ENCODE data around the gene PGAM5.

Gene PGAM5

GRCh38 chr12:132710405-132711079 is at the start of gene PGAM5:
Gene PGAM5 (plus strand): TSS chr12:132710842. CDS start chr12:132710877, 35 bp downstream.
- H3K9me3 ChIP-seq (ENCODE audit: insufficient read depth, low read length): no peaks in the 10 kb centered on the region
- peak within 1 kb of the TSS; percentile 77 for H3K27ac ChIP-seq (ENCODE audit: low read depth, low read length)
- no peaks in the 10 kb centered on the region for H4K20me1 ChIP-seq (ENCODE audit: low read depth, low read length)
- H3K4me2 ChIP-seq (ENCODE audit: low read depth, low read length, poor library complexity, severe bottlenecking): peak within 1 kb of the TSS; percentile 94
- no peaks in the 10 kb centered on the region for H3K36me3 ChIP-seq (ENCODE audit: low read length)
- H3F3A ChIP-seq (ENCODE audit: insufficient read depth): peaks cover 23% of the 10 kb centered on the region
- no peaks in the 10 kb centered on the region for H3K9me2 ChIP-seq (replicated peaks; ENCODE audit: insufficient read depth, low read length)
- H3K27me3 ChIP-seq (ENCODE audit: low read length): no peaks in the 10 kb centered on the region
- H3K79me2 ChIP-seq (ENCODE audit: insufficient read depth, low read length): peaks cover 54% of the 10 kb centered on the region
- H3K9ac ChIP-seq (ENCODE audit: low read length): peak within 1 kb of the TSS; percentile 88
- TF ChIP-seq CTCF (IDR thresholded peaks at IDR 0.05; ENCODE audit: insufficient read depth, low read length, poor library complexity, severe bottlenecking) (no peak), EZH2phosphoT487 (conservative IDR thresholded peaks at IDR 0.05; ENCODE audit: low read length) (no peak)
- H2AFZ ChIP-seq (ENCODE audit: low read depth, low read length, severe bottlenecking): peak within 1 kb of the TSS; percentile 75
- H3K4me3 ChIP-seq (ENCODE audit: insufficient read depth, low read length, poor library complexity, severe bottlenecking): peak within 1 kb of the TSS; percentile 97

GRCh38 chr12:132660996-132661395 is 49.6 kb upstream of the PGAM5 start:
- H3K27ac ChIP-seq (ENCODE audit: low read depth, low read length): no peak overlapping the region
- no peak for TF ChIP-seq EZH2phosphoT487 (conservative IDR thresholded peaks at IDR 0.05; ENCODE audit: low read length)
- TF ChIP-seq CTCF (IDR thresholded peaks at IDR 0.05; ENCODE audit: insufficient read depth, low read length, poor library complexity, severe bottlenecking): no peak
- no peak overlapping the region for H2AFZ ChIP-seq (ENCODE audit: low read depth, low read length, severe bottlenecking)
- H3K9ac ChIP-seq (ENCODE audit: low read length): no peak overlapping the region
- H3K4me3 ChIP-seq (ENCODE audit: insufficient read depth, low read length, poor library complexity, severe bottlenecking): no peak overlapping the region
- no peaks in the 10 kb centered on the region for H3K9me2 ChIP-seq (replicated peaks; ENCODE audit: insufficient read depth, low read length)
- peaks cover 43% of the 10 kb centered on the region for H3K36me3 ChIP-seq (ENCODE audit: low read length)
- H4K20me1 ChIP-seq (ENCODE audit: low read depth, low read length): no peaks in the 10 kb centered on the region
- no peaks in the 10 kb centered on the region for H3K27me3 ChIP-seq (ENCODE audit: low read length)
- no peaks in the 10 kb centered on the region for H3K79me2 ChIP-seq (ENCODE audit: insufficient read depth, low read length)
- H3K9me3 ChIP-seq (ENCODE audit: insufficient read depth, low read length): no peaks in the 10 kb centered on the region
- no peaks in the 10 kb centered on the region for H3F3A ChIP-seq (ENCODE audit: insufficient read depth)
- no peak overlapping the region for H3K4me2 ChIP-seq (ENCODE audit: low read depth, low read length, poor library complexity, severe bottlenecking)

GRCh38 chr12:132661972-132662371 is 48.7 kb upstream of the PGAM5 start:
- H3K9me2 ChIP-seq (replicated peaks; ENCODE audit: insufficient read depth, low read length): no peaks in the 10 kb centered on the region
- H3K4me3 ChIP-seq (ENCODE audit: insufficient read depth, low read length, poor library complexity, severe bottlenecking): no peak overlapping the region
- no peaks in the 10 kb centered on the region for H3K79me2 ChIP-seq (ENCODE audit: insufficient read depth, low read length)
- H3F3A ChIP-seq (ENCODE audit: insufficient read depth): no peaks in the 10 kb centered on the region
- no peak overlapping the region for H2AFZ ChIP-seq (ENCODE audit: low read depth, low read length, severe bottlenecking)
- H3K36me3 ChIP-seq (ENCODE audit: low read length): peaks cover 45% of the 10 kb centered on the region
- H3K4me2 ChIP-seq (ENCODE audit: low read depth, low read length, poor library complexity, severe bottlenecking): no peak overlapping the region
- no peaks in the 10 kb centered on the region for H4K20me1 ChIP-seq (ENCODE audit: low read depth, low read length)
- H3K27ac ChIP-seq (ENCODE audit: low read depth, low read length): no peak overlapping the region
- no peaks in the 10 kb centered on the region for H3K27me3 ChIP-seq (ENCODE audit: low read length)
- TF ChIP-seq EZH2phosphoT487 (conservative IDR thresholded peaks at IDR 0.05; ENCODE audit: low read length): no peak
- TF ChIP-seq CTCF (IDR thresholded peaks at IDR 0.05; ENCODE audit: insufficient read depth, low read length, poor library complexity, severe bottlenecking): no peak
- H3K9me3 ChIP-seq (ENCODE audit: insufficient read depth, low read length): no peaks in the 10 kb centered on the region
- no peak overlapping the region for H3K9ac ChIP-seq (ENCODE audit: low read length)

All from SU-DHL-6 (cell line).